IMR-90 (cell line): ENCODE results near the gene ARHGAP36. TPM values are rescaled to one million over a fixed set of nuclear protein-coding genes. Genes with fewer than 3 reads are reported as not detected.

Experiments
- ATAC-seq: fragments of 200-7000 bp; cut with Tn5 transposase; 2 replicates; pipeline ENCODE4 v1.9.1; 2020; ENCODE audit warnings: low read depth, mild to moderate bottlenecking, moderate library complexity
- BruUV-seq: library from RNA; stranded (reverse); fragments of 400-500 nt; replicated peaks from 2 replicates; lab custom pipeline; 2021; lab: Mats Ljungman, UMichigan
- CTCF ChIA-PET: fragments of 300-600 bp; formaldehyde crosslinking; extraction: SDS; loops from one replicate; lab custom pipeline; 2021; ENCODE audit warnings: antibody characterized with exemption; lab: Yijun Ruan, JAX
- POLR2A ChIA-PET: fragments of 300-600 bp; sonication (Branson Sonifier 250); formaldehyde crosslinking; loops from one replicate; lab custom pipeline; 2022; ENCODE audit warnings: antibody characterized with exemption; ENCODE audit not compliant: unreplicated experiment; lab: Charles Lee
- DNase-seq: peaks from one replicate; pipeline ENCODE4 v3.0.0; 2013
- H2AFZ ChIP-seq: replicated peaks from 2 replicates; pipeline ENCODE3; 2013; ENCODE audit warnings: low read length, mild to moderate bottlenecking; ENCODE audit not compliant: poor library complexity
- H2AK5ac ChIP-seq: 2 replicates; pipeline ENCODE4 v1.6.1; 2013; ENCODE audit warnings: low read depth, low read length, inconsistent platforms
- H2AK9ac ChIP-seq: replicated peaks from 2 replicates; pipeline ENCODE3; 2013; ENCODE audit warnings: mild to moderate bottlenecking, low read depth, low read length, moderate library complexity; ENCODE audit not compliant: poor library complexity
- H2BK120ac ChIP-seq: 2 replicates; pipeline ENCODE4 v1.6.1; 2013; ENCODE audit warnings: low read depth, low read length, inconsistent platforms
- H2BK15ac ChIP-seq: 3 replicates; pipeline ENCODE4 v1.6.1; 2013; ENCODE audit warnings: low read depth, low read length, inconsistent platforms
- H2BK20ac ChIP-seq: 2 replicates; pipeline ENCODE4 v1.6.1; 2013; ENCODE audit warnings: low read depth, mild to moderate bottlenecking, inconsistent platforms, low read length, moderate library complexity
- H2BK5ac ChIP-seq: 2 replicates; pipeline ENCODE4 v1.6.1; 2013; ENCODE audit warnings: mild to moderate bottlenecking, low read depth, low read length, inconsistent platforms; ENCODE audit not compliant: poor library complexity, severe bottlenecking
- H3K14ac ChIP-seq: replicated peaks from 2 replicates; pipeline ENCODE4 v1.6.1; 2013; ENCODE audit warnings: low read depth, low read length, inconsistent platforms
- H3K18ac ChIP-seq: 2 replicates; pipeline ENCODE4 v1.6.1; 2013; ENCODE audit warnings: low read depth, low read length, control low read depth
- H3K23ac ChIP-seq: 2 replicates; pipeline ENCODE4 v1.6.1; 2013; ENCODE audit warnings: low read depth, low read length, inconsistent platforms
- H3K27ac ChIP-seq: 2 replicates; pipeline ENCODE4 v1.5.1; 2013; ENCODE audit warnings: mild to moderate bottlenecking, control low read depth, low read length; ENCODE audit not compliant: insufficient read depth
- H3K27me3 ChIP-seq: 2 replicates; pipeline ENCODE4 v1.6.1; 2013; ENCODE audit warnings: low read length; ENCODE audit not compliant: control insufficient read depth, insufficient read depth
- H3K36me3 ChIP-seq: 2 replicates; pipeline ENCODE4 v1.6.1; 2013; ENCODE audit warnings: low read length, mixed read lengths; ENCODE audit not compliant: control insufficient read depth, insufficient read depth
- H3K4ac ChIP-seq: 2 replicates; pipeline ENCODE4 v1.6.1; 2013; ENCODE audit warnings: low read depth, low read length, inconsistent platforms
- H3K4me1 ChIP-seq: 2 replicates; pipeline ENCODE4 v1.6.1; 2013; ENCODE audit warnings: low read length, mixed read lengths; ENCODE audit not compliant: control insufficient read depth, insufficient read depth
- H3K4me2 ChIP-seq: 2 replicates; pipeline ENCODE4 v1.6.1; 2013; ENCODE audit warnings: low read depth, mild to moderate bottlenecking, control low read depth, low read length, moderate library complexity
- H3K4me3 ChIP-seq: 2 replicates; pipeline ENCODE4 v1.5.1; 2013; ENCODE audit warnings: low read depth, mild to moderate bottlenecking, control low read depth, low read length, moderate library complexity; ENCODE audit not compliant: insufficient read depth
- H3K56ac ChIP-seq: 2 replicates; pipeline ENCODE4 v1.6.1; 2013; ENCODE audit warnings: low read length, inconsistent platforms; ENCODE audit not compliant: insufficient read depth; ENCODE audit errors: extremely low read depth
- H3K79me1 ChIP-seq, 2 experiments: 2 replicates each; pipeline ENCODE4 v1.6.1; 2013; ENCODE audit warnings: low read length in 2 of 2, inconsistent platforms in 1 of 2, low read depth in 1 of 2
- H3K9ac ChIP-seq: 2 replicates; pipeline ENCODE4 v1.6.1; 2013; ENCODE audit warnings: low read depth, low read length, control low read depth
- H3K9me1 ChIP-seq: 2 replicates; pipeline ENCODE4 v1.6.1; 2013; ENCODE audit warnings: low read length, inconsistent platforms; ENCODE audit not compliant: insufficient read depth
- H3K9me3 ChIP-seq: 2 replicates; pipeline ENCODE4 v1.6.1; 2013; ENCODE audit warnings: low read length; ENCODE audit not compliant: control insufficient read depth, insufficient read depth
- H4K20me1 ChIP-seq: 2 replicates; pipeline ENCODE4 v1.6.1; 2013; ENCODE audit warnings: low read length, inconsistent platforms; ENCODE audit not compliant: insufficient read depth
- H4K5ac ChIP-seq: 2 replicates; pipeline ENCODE4 v1.6.1; 2013; ENCODE audit warnings: mild to moderate bottlenecking, low read depth, low read length, control low read depth
- H4K8ac ChIP-seq, 2 experiments: 2 replicates each; pipeline ENCODE4 v1.6.1; 2013; ENCODE audit warnings: low read depth in 2 of 2, low read length in 2 of 2, control low read depth in 1 of 2, inconsistent platforms in 1 of 2
- H4K91ac ChIP-seq: 2 replicates; pipeline ENCODE4 v1.6.1; 2013; ENCODE audit warnings: low read depth, low read length, inconsistent platforms; ENCODE audit not compliant: insufficient read depth
- CEBPB ChIP-seq: IDR thresholded peaks from 2 replicates; pipeline ENCODE4 v1.6.1; 2012; ENCODE audit warnings: low read depth, low read length, improper control_type of control experiment
- CHD1 ChIP-seq: IDR thresholded peaks from 2 replicates; pipeline ENCODE4 v1.6.1; 2012; ENCODE audit warnings: low read depth, low read length, improper control_type of control experiment
- NFE2L2 ChIP-seq: fragments of 150-350 bp; IDR thresholded peaks from 2 replicates; pipeline ENCODE4 v1.6.1; 2016; ENCODE audit warnings: low read depth, mild to moderate bottlenecking, low read length
- POLR2A ChIP-seq: IDR thresholded peaks from 2 replicates; pipeline ENCODE4 v1.6.1; 2012; ENCODE audit warnings: mild to moderate bottlenecking, low read depth, low read length
- WGBS, 2 experiments: methylation state at CpG; one replicate each; pipeline versions ENCODE4 v1.1.5 to v1.1.7; 2013; ENCODE audit warnings: missing lambda C conversion rate in 2 of 2; ENCODE audit not compliant: insufficient read length in 1 of 2; ENCODE audit errors: extremely low coverage in 2 of 2; 5-methylcytosine and 5-hydroxymethylcytosine counted together
- dilution Hi-C: fragments of 300-500 bp; cut with HindIII; formaldehyde crosslinking; loops from one replicate; pipeline ENCODE4 v1.14.3; 2018; ENCODE audit warnings: low sequenced_read_pairs; ENCODE audit not compliant: unreplicated experiment
- in situ Hi-C: fragments of 300-500 bp; cut with MboI; formaldehyde crosslinking; loops from 3 replicates; pipeline ENCODE4 v1.14.3; 2019; ENCODE audit warnings: low sequenced_read_pairs, inconsistent platforms, mixed read lengths
- intact Hi-C: fragments of 100-400 bp; cut with micrococcal nuclease; formaldehyde crosslinking; loops from 2 replicates; pipeline ENCODE4 v1.10.0; 2022
- polyA plus RNA-seq, 3 experiments: library from polyadenylated mRNA; depleted of rRNA; stranded (reverse); fragments of >200 nt; gene quantifications; 2 replicates each; pipeline ENCODE4 v1.2.3, GENCODE V29; 2012; ENCODE audit warnings: low replicate concordance in 1 of 3
- total RNA-seq: library from RNA; depleted of rRNA; stranded (reverse); fragments of >200 nt; gene quantifications from 2 replicates; pipeline ENCODE4 v1.2.3, GENCODE V29; 2012

The ARHGAP36 gene
- total and polyA plus RNA-seq, 2 of the 4 experiments (the other 2 are of a cell fraction) = not detected

DNA sequence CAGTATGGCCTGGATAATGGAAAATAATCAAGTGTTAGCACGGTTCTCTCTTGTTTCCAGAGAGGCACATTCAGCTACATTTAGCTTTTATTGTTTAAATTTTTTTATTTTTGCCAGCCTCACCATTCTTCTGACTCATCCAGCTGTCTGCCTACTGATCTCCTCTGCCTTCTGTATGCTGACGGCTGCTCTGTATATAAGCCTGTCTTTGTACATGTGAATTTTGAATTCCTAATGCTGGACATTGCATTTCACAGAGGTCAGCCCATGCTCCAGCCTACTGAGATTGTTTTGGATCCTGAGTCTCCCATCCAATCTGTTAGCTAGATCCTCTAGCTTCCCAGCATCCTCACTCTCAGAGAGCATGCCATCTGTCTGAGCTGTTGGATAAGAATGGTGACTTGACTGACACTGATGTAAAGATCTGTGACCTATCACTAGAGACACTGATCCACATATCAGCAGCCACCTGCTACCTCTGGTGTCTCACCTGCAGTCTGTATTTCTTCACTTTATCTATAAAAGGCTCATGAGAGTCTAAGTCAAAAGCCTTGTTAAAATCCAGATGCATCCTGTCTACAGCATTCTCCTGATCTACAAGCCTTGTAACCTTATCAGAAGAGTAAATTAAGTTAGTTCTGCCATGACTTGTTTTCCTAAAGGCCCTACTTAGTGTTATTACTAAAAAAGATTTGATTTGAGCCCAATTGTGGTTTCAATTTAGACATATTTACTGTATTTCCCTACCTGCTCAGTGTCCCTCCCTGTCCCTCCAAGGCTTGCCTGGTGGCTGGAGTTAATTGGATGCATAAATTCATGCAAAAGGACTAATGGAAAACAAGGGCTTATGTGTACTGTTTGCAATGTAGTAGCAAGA lies 25.6 kb upstream of the ARHGAP36 start:
- no peak overlapping the region for H2AK9ac ChIP-seq
- no TSS peak for BruUV-seq

More for the DNA sequence above, 25.6 kb upstream of the ARHGAP36 start:
- Histone ChIP-seq H3K56ac (no peak overlapping the region), H3K27ac (no peak overlapping the region), H2AFZ (no peak overlapping the region), H2BK120ac (no peak overlapping the region), H3K23ac (no peak overlapping the region), H3K4me2 (no peak overlapping the region), H3K9ac (no peak overlapping the region), H3K4ac (no peak overlapping the region), H2BK20ac (no peak overlapping the region), H3K79me1 (no peaks in the 10 kb centered on the region), H3K4me3 (no peak overlapping the region), H3K9me3 (no peaks in the 10 kb centered on the region), H4K91ac (no peak overlapping the region), H3K9me1 (no peaks in the 10 kb centered on the region), H2AK5ac (no peak overlapping the region), H4K5ac (no peak overlapping the region), H2BK5ac (no peak overlapping the region), H3K36me3 (no peaks in the 10 kb centered on the region), H3K14ac (no peak overlapping the region), H3K18ac (no peak overlapping the region), H2BK15ac (no peak overlapping the region), H3K27me3 (peaks cover 3% of the 10 kb centered on the region; the same call in 1 of the 2 replicates), H4K8ac (no peak overlapping the region), H3K4me1 (no peaks in the 10 kb centered on the region), H4K20me1 (no peaks in the 10 kb centered on the region)
- TF ChIP-seq NFE2L2 (no peak), CHD1 (no peak), POLR2A (no peak), CEBPB (no peak)
- no peak for ATAC-seq
- intact Hi-C loops (no loop called here), in situ Hi-C loops (no loop called here), dilution Hi-C loops (no loop called here)
- no peak for DNase-seq
- ChIA-PET CTCF (interaction anchor here (1.2 kb wide), 1 partner anchor 12 kb away, joined by 3 read pairs; no protein-coding TSS in a partner anchor), POLR2A (no interaction called here)
- WGBS, 2 experiments = no CpG with 5 or more reads among the region's 2 CpGs
